GM12872 (cell line): ENCODE results near the gene USP43.

ENCODE experiments used
- CTCF ChIP-seq: IDR thresholded peaks from 3 replicates; pipeline ENCODE4 v1.5.1; 2011; ENCODE audit warnings: low read depth, mild to moderate bottlenecking, low read length, moderate library complexity; ENCODE audit not compliant: insufficient read depth

USP43 gene

GRCh38 chr17:9763643-9764042 is 118.3 kb downstream of the USP43 start:
- no peak for TF ChIP-seq CTCF

- TF ChIP-seq CTCF: no peak
Measured at GRCh38 chr17:9765322-9765721, 120.0 kb downstream of the USP43 start.

DNA sequence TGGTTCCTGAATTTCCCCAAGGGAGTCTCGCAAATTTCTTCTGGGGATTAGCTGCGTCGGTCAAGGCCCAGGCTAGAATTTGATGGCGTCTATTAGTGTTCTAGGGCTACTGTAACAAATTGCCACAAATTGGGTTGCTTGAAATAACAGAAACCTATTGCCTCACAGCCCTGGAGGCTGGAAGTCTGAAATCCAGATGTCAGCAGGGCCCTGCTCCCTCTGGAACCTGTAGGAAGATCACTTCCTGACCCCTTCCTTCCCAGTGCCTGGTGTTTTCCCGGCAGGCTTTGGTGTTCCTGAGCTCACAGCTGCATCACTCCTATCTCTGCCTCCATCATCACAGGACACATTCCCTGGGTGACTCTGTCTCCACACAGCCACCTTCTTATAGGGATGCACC is 121.7 kb downstream of the USP43 start:
- no peak for TF ChIP-seq CTCF

DNA sequence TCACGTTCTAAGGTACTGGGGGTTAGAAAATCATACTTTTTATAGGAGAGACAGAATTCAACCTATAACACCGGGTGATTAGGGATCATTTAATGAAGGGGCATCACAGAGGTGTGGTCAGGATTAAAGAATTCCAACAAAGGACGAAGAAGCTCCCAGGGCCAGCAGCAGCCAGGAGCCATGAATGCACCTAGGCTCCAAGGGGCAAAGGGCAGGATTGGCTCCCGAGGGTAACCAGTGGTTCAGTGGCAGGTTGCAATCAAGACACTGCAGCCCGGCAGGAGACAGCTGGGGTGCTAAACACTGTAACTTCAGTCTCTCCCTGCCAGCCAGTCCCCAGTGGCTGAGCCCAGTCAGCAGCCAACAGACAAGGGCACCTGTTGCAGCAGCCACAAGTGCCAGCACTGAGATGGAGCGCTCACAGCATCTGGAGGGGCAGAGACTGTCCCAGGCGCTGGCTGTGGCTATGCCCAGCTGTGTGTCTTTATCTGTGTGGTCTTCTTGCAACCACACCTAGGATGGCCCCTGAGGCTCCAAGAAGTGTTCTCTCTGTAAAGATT is 122.2 kb downstream of the USP43 start:
- TF ChIP-seq CTCF: 0 out of 3 replicates have a peak, but pooled peaks have one; percentile 3

DNA sequence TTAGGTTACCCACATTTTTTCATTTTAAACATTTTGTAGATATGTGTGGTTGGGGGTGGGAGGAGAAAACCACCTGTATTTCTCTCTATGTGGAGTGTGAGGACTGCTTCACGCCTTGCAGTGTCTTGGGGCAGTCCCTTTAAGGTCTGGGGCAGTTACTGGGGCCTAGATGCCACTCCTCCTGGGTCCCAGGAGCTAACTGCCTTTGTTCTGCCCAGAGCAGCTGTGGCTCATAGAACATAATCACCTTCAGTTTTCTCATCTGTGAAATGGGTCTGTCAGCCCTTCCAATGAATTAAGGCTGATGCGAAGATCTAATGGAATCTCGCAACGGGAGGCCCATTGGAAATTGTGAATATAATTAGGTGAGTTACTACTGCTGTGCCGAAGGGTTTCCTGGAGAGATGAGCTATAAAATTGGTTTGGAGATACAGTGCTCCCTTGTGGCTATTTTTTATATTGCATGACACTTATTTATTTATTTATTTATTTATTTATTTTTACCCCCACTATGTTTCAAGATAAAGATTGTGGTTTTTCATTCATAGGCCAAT is 123.1 kb downstream of the USP43 start:
- peak; percentile 32; the same call in 1 of the 3 replicates for TF ChIP-seq CTCF

DNA sequence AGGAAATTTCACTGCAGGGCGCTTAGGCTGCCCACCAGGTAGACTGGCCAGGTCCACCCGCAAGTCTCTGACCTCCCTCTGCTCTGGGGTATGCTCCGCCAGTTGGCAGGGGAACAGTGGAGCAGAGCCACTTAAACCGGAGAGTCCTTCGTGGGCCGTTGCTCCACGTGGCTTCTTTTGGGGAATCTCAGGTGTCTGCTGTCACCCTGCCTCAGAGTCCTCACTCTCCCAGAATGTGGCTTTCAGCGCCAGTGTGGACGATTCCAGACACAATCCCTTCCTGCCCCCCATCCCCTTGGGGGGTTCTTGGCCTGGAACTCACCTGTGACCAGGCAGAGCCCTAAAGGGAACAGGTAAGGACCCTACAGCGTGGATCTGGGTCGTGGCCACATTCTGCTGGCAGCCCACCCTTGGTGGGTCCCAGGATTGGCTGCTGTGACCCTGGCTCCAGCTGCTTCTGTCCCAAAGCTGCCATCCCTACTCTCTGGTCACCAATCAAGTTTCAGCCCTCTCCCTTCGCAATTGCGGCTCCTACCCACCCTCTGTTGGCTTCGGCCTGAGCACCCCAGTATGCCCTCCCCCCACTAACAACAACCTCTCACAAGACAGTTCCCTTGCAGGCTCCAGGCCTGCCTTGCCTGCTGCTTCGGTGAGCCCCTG is 123.8 kb downstream of the USP43 start:
- no peak for TF ChIP-seq CTCF

DNA sequence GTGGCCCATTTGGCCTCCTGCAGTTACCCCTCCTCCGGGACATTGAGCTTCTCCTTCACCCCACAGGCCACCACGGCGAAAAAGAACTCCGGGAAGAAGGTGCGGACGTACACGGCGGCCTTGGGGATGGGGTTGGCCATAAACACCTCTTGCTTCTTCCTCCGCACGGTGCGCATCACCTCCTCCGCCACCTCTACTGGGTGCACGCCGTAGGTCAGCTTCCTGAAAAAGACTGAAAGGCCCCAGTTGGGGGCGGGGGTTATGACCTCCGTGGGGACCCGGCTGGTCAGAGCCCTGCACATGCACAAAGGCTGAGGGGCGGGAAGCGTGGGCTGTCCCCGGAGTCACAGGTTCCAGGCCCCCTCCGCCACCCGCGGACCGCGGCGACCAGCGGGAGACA is 126.1 kb downstream of the USP43 start:
- TF ChIP-seq CTCF: no peak
